Parathyroid adenoma (tissue), 2 donors: ENCODE data around the gene VSIG10L.
A peak's percentile ranks its signal among the peaks of the same experiment; 100 is the strongest.

Experiments used
- H2AFZ ChIP-seq: fragments of 300-600 bp; sonication (generic); one replicate; pipeline ENCODE4 v1.7.0; 2017; ENCODE audit warnings: antibody characterized with exemption, mild to moderate bottlenecking
- H3K27ac ChIP-seq: fragments of 300-600 bp; sonication (generic); one replicate; pipeline ENCODE4 v1.7.0; 2017
- H3K27me3 ChIP-seq: fragments of 300-600 bp; sonication (generic); one replicate; pipeline ENCODE4 v1.7.0; 2017; ENCODE audit warnings: low read length; ENCODE audit not compliant: control insufficient read depth, insufficient read depth
- H3K36me3 ChIP-seq: fragments of 300-600 bp; sonication (generic); one replicate; pipeline ENCODE4 v1.7.0; 2017; ENCODE audit warnings: low read length; ENCODE audit not compliant: control insufficient read depth, insufficient read depth
- H3K4me1 ChIP-seq: fragments of 300-600 bp; sonication (generic); one replicate; pipeline ENCODE4 v1.7.0; 2017; ENCODE audit warnings: control low read depth
- H3K4me2 ChIP-seq: fragments of 300-600 bp; sonication (generic); one replicate; pipeline ENCODE4 v1.7.0; 2017; ENCODE audit warnings: low read length
- H3K4me3 ChIP-seq: fragments of 300-600 bp; sonication (generic); one replicate; pipeline ENCODE4 v1.7.0; 2017; ENCODE audit warnings: low read depth, low read length
- H3K79me2 ChIP-seq: fragments of 300-600 bp; sonication (generic); one replicate; pipeline ENCODE4 v1.7.0; 2017; ENCODE audit warnings: control low read depth
- H3K9ac ChIP-seq: fragments of 300-600 bp; sonication (generic); one replicate; pipeline ENCODE4 v1.7.0; 2017; ENCODE audit warnings: mild to moderate bottlenecking
- H3K9me3 ChIP-seq: fragments of 300-600 bp; sonication (generic); one replicate; pipeline ENCODE4 v1.7.0; 2017; ENCODE audit warnings: low read length; ENCODE audit not compliant: control insufficient read depth
- CTCF ChIP-seq: fragments of 300-600 bp; sonication (generic); IDR thresholded peaks from one replicate; pipeline ENCODE4 v1.7.0; 2017; ENCODE audit warnings: antibody characterized with exemption, mild to moderate bottlenecking
- donor health status: primary hyperparathyroidism.

Gene VSIG10L

GRCh38 chr19:51318687-51319648, 23.0 kb downstream of the VSIG10L start:
- Histone ChIP-seq H3K79me2 (no peaks in the 10 kb centered on the region), H3K4me1 (peaks cover 12% of the 10 kb centered on the region), H2AFZ (peak overlapping the region; percentile 1), H3K9me3 (no peaks in the 10 kb centered on the region), H3K36me3 (no peaks in the 10 kb centered on the region), H3K27ac (no peak overlapping the region), H3K27me3 (no peaks in the 10 kb centered on the region), H3K4me3 (no peak overlapping the region), H3K9ac (no peak overlapping the region), H3K4me2 (no peak overlapping the region)
- TF ChIP-seq CTCF = no peak

- H3K27me3 ChIP-seq = no peaks in the 10 kb centered on the region
- H3K4me1 ChIP-seq = peaks cover 12% of the 10 kb centered on the region
- H3K36me3 ChIP-seq = no peaks in the 10 kb centered on the region
- no peaks in the 10 kb centered on the region for H3K79me2 ChIP-seq
- TF ChIP-seq CTCF = no peak
- H3K9me3 ChIP-seq = no peaks in the 10 kb centered on the region
- H3K4me3 ChIP-seq = no peak overlapping the region
- no peak overlapping the region for H3K27ac ChIP-seq
- no peak overlapping the region for H3K4me2 ChIP-seq
- H2AFZ ChIP-seq = no peak overlapping the region
- H3K9ac ChIP-seq = no peak overlapping the region
Measured at GRCh38 chr19:51317968-51318367, 24.0 kb downstream of the VSIG10L start.

GRCh38 chr19:51317376-51317775, 24.6 kb downstream of the VSIG10L start:
- Histone ChIP-seq H3K36me3 (no peaks in the 10 kb centered on the region), H3K4me2 (no peak overlapping the region), H3K9ac (no peak overlapping the region), H3K79me2 (no peaks in the 10 kb centered on the region), H3K9me3 (no peaks in the 10 kb centered on the region), H3K27me3 (no peaks in the 10 kb centered on the region), H3K4me3 (no peak overlapping the region), H2AFZ (no peak overlapping the region), H3K4me1 (peaks cover 12% of the 10 kb centered on the region), H3K27ac (no peak overlapping the region)
- TF ChIP-seq CTCF = no peak

GRCh38 chr19:51316688-51317087, 25.3 kb downstream of the VSIG10L start:
- no peak for TF ChIP-seq CTCF
- no peaks in the 10 kb centered on the region for H3K27me3 ChIP-seq
- no peaks in the 10 kb centered on the region for H3K36me3 ChIP-seq
- no peak overlapping the region for H3K4me2 ChIP-seq
- H3K4me3 ChIP-seq = no peak overlapping the region
- no peaks in the 10 kb centered on the region for H3K79me2 ChIP-seq
- H3K4me1 ChIP-seq = peaks cover 12% of the 10 kb centered on the region
- no peak overlapping the region for H3K9ac ChIP-seq
- no peak overlapping the region for H2AFZ ChIP-seq
- no peaks in the 10 kb centered on the region for H3K9me3 ChIP-seq
- no peak overlapping the region for H3K27ac ChIP-seq
